ENCODE measurements around the gene ANKRD9. TPM values are rescaled to one million over a fixed set of nuclear protein-coding genes. Genes with fewer than 3 reads are reported as not detected.

Gene ANKRD9
- total and polyA plus RNA-seq, 2 of the 13 experiments (the other 11 are each of a cell fraction or from before 2014, with no cell fraction given) = 10.0 to 15.0 TPM

DNA sequence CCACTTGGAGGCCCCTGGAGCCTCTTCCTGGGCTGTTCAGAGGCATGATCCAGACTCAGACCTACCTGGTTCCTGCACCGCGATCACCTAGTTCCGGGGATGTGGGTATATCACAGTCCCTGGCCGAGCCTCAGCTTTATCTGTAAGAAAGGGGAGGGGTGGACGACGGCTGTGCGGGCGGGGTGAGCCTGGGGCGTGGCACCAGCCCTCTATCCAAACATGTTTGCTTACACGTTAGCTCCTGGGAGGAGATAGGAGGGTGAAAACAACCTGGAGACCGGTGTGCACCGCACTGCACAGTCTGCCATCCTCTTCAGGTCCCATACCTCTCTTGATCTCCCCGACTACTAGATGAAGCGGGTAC lies 1.2 kb downstream of the ANKRD9 start (continued):
- TF ChIP-seq, protein P1, sequence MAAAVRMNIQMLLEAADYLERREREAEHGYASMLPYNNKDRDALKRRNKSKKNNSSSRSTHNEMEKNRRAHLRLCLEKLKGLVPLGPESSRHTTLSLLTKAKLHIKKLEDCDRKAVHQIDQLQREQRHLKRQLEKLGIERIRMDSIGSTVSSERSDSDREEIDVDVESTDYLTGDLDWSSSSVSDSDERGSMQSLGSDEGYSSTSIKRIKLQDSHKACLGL (CRISPR knock-in tag; IDR thresholded peaks at IDR 0.05) = peak; percentile 16; the same call in 1 of the 2 replicates
- peak; percentile 19; the same call in 1 of the 2 replicates for TF ChIP-seq FOXO1 (CRISPR knock-in tag; IDR thresholded peaks at IDR 0.05)
- TF ChIP-seq, protein P2, sequence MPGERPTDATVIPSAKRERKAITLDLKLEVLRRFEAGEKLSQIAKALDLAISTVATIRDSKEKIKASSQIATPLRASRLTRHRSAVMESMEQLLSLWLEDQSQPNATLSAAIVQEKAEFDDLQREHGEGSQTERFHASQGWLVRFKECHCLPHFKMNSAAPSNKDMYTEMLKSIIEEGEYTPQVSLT (CRISPR knock-in tag; IDR thresholded peaks at IDR 0.05; ENCODE audit: borderline replicate concordance, low read depth) = no peak
- peak; percentile 46; the same call in 1 of the 2 replicates for TF ChIP-seq POLR2AphosphoS5 (IDR thresholded peaks at IDR 0.05; ENCODE audit: low read depth, low read length)
- TF ChIP-seq FOXP1 (IDR thresholded peaks at IDR 0.05) = no peak
- TF ChIP-seq FOXP1 (CRISPR knock-in tag; IDR thresholded peaks at IDR 0.05) = peak; percentile 61; the same call in 1 of the 2 replicates
- TF ChIP-seq, protein P3, sequence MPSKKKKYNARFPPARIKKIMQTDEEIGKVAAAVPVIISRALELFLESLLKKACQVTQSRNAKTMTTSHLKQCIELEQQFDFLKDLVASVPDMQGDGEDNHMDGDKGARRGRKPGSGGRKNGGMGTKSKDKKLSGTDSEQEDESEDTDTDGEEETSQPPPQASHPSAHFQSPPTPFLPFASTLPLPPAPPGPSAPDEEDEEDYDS (CRISPR knock-in tag; IDR thresholded peaks at IDR 0.05) = peak; percentile 66
- no peak for TF ChIP-seq SRY (CRISPR knock-in tag; IDR thresholded peaks at IDR 0.05)
- TF ChIP-seq HDAC2 (CRISPR knock-in tag; IDR thresholded peaks at IDR 0.05) = peak; percentile 50
- peak; percentile 98 for TF ChIP-seq SP5 (CRISPR knock-in tag; IDR thresholded peaks at IDR 0.05; ENCODE audit: borderline replicate concordance, low read depth)
- 0 out of 2 replicates have a peak, but pooled peaks have one; percentile 36 for TF ChIP-seq POLR2G (IDR thresholded peaks at IDR 0.05; ENCODE audit: low read depth, low read length)
- peak; percentile 57; the same call in 1 of the 2 replicates for TF ChIP-seq SIN3A (IDR thresholded peaks at IDR 0.05; ENCODE audit: borderline replicate concordance, low read depth, low read length)

DNA sequence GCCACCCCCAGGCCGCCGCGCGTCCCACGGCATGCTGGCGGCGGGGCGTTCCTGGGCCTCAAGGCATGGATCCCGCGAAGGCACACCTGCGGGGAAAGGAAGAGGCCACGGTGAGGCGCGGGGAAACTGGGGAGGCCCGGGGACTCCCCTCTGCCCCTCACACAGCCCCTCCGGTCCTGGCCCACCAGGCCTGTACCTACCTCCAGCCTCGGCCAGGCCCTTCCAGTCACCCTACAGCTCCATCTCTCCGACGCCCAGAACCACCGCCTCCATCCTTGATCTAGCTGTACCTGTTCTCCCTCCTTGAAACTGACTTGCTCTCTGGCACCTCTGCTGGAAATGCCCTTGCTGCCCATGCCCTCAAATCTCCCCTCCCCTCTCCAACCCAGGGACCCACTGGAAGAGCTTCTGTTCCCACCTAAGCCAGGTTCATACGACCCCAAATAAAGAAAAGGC lies 1.7 kb downstream of the ANKRD9 start:
- in situ Hi-C loops (cut with HindIII; ENCODE audit: extremely low pct_ligation_motif_present, low pct_unique_long_range_greater_than_20kb) = no loop called here
- no TSS peak for BruUV-seq (replicated peaks)
- H3K4me3 ChIP-seq (replicated peaks in 1 of 3; ENCODE audit: insufficient read depth in 1 of 3, low read depth in 2 of 3, low read length in 3 of 3) = peak overlapping the region in 2 of 3 experiments; percentile 84 to 90; a peak in 2 of 6 replicates
- ChIA-PET CTCF (ENCODE audit: low intra/inter-chr PET ratio, low total read pairs) (no interaction called here), POLR2A (interaction anchor here (0.9 to 1.8 kb wide), 10 partner anchors 8 to 187 kb away, joined by 3 to 11 read pairs (median 6); no protein-coding TSS in a partner anchor)
- WGBS (ENCODE audit: low lambda C conversion rate) = 92% methylated on average over 10 of the region's 21 CpGs
- no peak for ATAC-seq
- intact Hi-C loops (cut with micrococcal nuclease; ENCODE audit: unreplicated experiment) = no loop called here
- H3K36me3 ChIP-seq (replicated peaks in 1 of 2; ENCODE audit: control insufficient read depth in 1 of 2, insufficient read depth in 2 of 2, low read length in 2 of 2) = peaks cover 3 to 4% of the 10 kb centered on the region in 2 experiments; a peak in 1 of 5 replicates
- no peaks in the 10 kb centered on the region for H3K79me2 ChIP-seq (ENCODE audit: insufficient read depth, low read length)
- peak overlapping the region; percentile 80 for H3K27ac ChIP-seq (ENCODE audit: extremely low read length, insufficient read depth, low read length)
- H3K4me2 ChIP-seq (ENCODE audit: low read depth, low read length) = peak overlapping the region; percentile 88
- no peak overlapping the region for H2AFZ ChIP-seq (ENCODE audit: low read length)
- H3K9ac ChIP-seq (ENCODE audit: insufficient read depth, low read depth, low read length) = peak overlapping the region; percentile 80; the same call in 1 of the 2 replicates
- no peaks in the 10 kb centered on the region for H4K20me1 ChIP-seq (ENCODE audit: insufficient read depth, low read length)
- H3K9me3 ChIP-seq (ENCODE audit: low read length) = no peaks in the 10 kb centered on the region
- no peaks in the 10 kb centered on the region; a peak in 2 of 5 replicates for H3K27me3 ChIP-seq (ENCODE audit: control insufficient read depth in 1 of 2, insufficient read depth in 2 of 2, low read length in 2 of 2)
- no peak for DNase-seq (ENCODE audit: low spot score)
- no peak for FAIRE-seq
- peaks cover 36% of the 10 kb centered on the region for H3K4me1 ChIP-seq (ENCODE audit: insufficient read depth, low read length)
- TF ChIP-seq ZNF329 (CRISPR knock-in tag; IDR thresholded peaks at IDR 0.05; ENCODE audit: low read depth) = peak; percentile 96
- TF ChIP-seq SP2 (CRISPR knock-in tag; IDR thresholded peaks at IDR 0.05) = no peak
- no peak for TF ChIP-seq DMAP1 (CRISPR knock-in tag; IDR thresholded peaks at IDR 0.05)
- TF ChIP-seq ZC3H13 (CRISPR knock-in tag; IDR thresholded peaks at IDR 0.05) = 0 out of 2 replicates have a peak, but pooled peaks have one; percentile 11
- TF ChIP-seq, protein P4, sequence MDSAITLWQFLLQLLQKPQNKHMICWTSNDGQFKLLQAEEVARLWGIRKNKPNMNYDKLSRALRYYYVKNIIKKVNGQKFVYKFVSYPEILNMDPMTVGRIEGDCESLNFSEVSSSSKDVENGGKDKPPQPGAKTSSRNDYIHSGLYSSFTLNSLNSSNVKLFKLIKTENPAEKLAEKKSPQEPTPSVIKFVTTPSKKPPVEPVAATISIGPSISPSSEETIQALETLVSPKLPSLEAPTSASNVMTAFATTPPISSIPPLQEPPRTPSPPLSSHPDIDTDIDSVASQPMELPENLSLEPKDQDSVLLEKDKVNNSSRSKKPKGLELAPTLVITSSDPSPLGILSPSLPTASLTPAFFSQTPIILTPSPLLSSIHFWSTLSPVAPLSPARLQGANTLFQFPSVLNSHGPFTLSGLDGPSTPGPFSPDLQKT (CRISPR knock-in tag; IDR thresholded peaks at IDR 0.05; ENCODE audit: borderline replicate concordance) = no peak
- TF ChIP-seq KLF6 (CRISPR knock-in tag; IDR thresholded peaks at IDR 0.05) = no peak
- TF ChIP-seq SSRP1 (CRISPR knock-in tag; IDR thresholded peaks at IDR 0.05) = no peak
- TF ChIP-seq, protein P5, sequence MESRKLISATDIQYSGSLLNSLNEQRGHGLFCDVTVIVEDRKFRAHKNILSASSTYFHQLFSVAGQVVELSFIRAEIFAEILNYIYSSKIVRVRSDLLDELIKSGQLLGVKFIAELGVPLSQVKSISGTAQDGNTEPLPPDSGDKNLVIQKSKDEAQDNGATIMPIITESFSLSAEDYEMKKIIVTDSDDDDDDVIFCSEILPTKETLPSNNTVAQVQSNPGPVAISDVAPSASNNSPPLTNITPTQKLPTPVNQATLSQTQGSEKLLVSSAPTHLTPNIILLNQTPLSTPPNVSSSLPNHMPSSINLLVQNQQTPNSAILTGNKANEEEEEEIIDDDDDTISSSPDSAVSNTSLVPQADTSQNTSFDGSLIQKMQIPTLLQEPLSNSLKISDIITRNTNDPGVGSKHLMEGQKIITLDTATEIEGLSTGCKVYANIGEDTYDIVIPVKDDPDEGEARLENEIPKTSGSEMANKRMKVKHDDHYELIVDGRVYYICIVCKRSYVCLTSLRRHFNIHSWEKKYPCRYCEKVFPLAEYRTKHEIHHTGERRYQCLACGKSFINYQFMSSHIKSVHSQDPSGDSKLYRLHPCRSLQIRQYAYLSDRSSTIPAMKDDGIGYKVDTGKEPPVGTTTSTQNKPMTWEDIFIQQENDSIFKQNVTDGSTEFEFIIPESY (CRISPR knock-in tag; IDR thresholded peaks at IDR 0.05) = 0 out of 2 replicates have a peak, but pooled peaks have one; percentile 4
- TF ChIP-seq ZNF251 (CRISPR knock-in tag; IDR thresholded peaks at IDR 0.05) = no peak
- TF ChIP-seq ZNF766 (CRISPR knock-in tag; IDR thresholded peaks at IDR 0.05; ENCODE audit: borderline replicate concordance) = no peak
